ENCODE results near the gene AKR1D1. TPM values are rescaled to one million over a fixed set of nuclear protein-coding genes. Genes with fewer than 3 reads are reported as not detected.
"Not testable (repeated sequence)": the region's sequence is repeated elsewhere in the genome, so short reads cannot be mapped to it uniquely, and the experiment has no call there.

Gene AKR1D1
- total and polyA plus RNA-seq, 2 donors from 2014 or later, result not detected

- no peak overlapping the region for H3K9ac ChIP-seq (ENCODE audit: low read length in 3 of 3)
- intact Hi-C loops (cut with DNase I), result no loop called here
- H3K9me3 ChIP-seq (ENCODE audit: control insufficient read depth in 2 of 3, insufficient read depth in 1 of 3, low read length in 3 of 3), result no peaks in the 10 kb centered on the region
- no peaks in the 10 kb centered on the region for H3K36me3 ChIP-seq (ENCODE audit: control insufficient read depth in 2 of 3, insufficient read depth in 3 of 3, low read length in 3 of 3)
- no peak overlapping the region for H3K27ac ChIP-seq (ENCODE audit: low read depth in 2 of 2, low read length in 2 of 2)
- TF ChIP-seq CTCF (IDR thresholded peaks at IDR 0.05; ENCODE audit: borderline replicate concordance, extremely low read depth, insufficient read depth), result no peak
- H3K27me3 ChIP-seq (ENCODE audit: control insufficient read depth, insufficient read depth, low read length), result no peaks in the 10 kb centered on the region
- no peak for DNase-seq
- no peak for FAIRE-seq
- H3K4me1 ChIP-seq (ENCODE audit: control insufficient read depth in 2 of 3, insufficient read depth in 2 of 3, low read depth in 1 of 3, low read length in 3 of 3), result no peaks in the 10 kb centered on the region
- H3K4me3 ChIP-seq (ENCODE audit: low read length in 3 of 3), result no peak overlapping the region
These were observed 10.5 kb downstream of the AKR1D1 start for GRCh38 chr7:138086563-138087270.

GRCh38 chr7:138089080-138089901 is 13.0 kb downstream of the AKR1D1 start:
- intact Hi-C loops (cut with DNase I), result no loop called here
- H3K27me3 ChIP-seq (ENCODE audit: control insufficient read depth, insufficient read depth, low read length), result no peaks in the 10 kb centered on the region
- no peak overlapping the region for H3K4me3 ChIP-seq (ENCODE audit: low read length in 3 of 3)
- no peak overlapping the region for H3K9ac ChIP-seq (ENCODE audit: low read length in 3 of 3)
- no peaks in the 10 kb centered on the region for H3K36me3 ChIP-seq (ENCODE audit: control insufficient read depth in 2 of 3, insufficient read depth in 3 of 3, low read length in 3 of 3)
- no peak for TF ChIP-seq CTCF (IDR thresholded peaks at IDR 0.05; ENCODE audit: borderline replicate concordance, extremely low read depth, insufficient read depth)
- FAIRE-seq (no peak), DNase-seq (no peak)
- no peaks in the 10 kb centered on the region for H3K9me3 ChIP-seq (ENCODE audit: control insufficient read depth in 2 of 3, insufficient read depth in 1 of 3, low read length in 3 of 3)
- no peaks in the 10 kb centered on the region for H3K4me1 ChIP-seq (ENCODE audit: control insufficient read depth in 2 of 3, insufficient read depth in 2 of 3, low read depth in 1 of 3, low read length in 3 of 3)
- no peak overlapping the region for H3K27ac ChIP-seq (ENCODE audit: low read depth in 2 of 2, low read length in 2 of 2)

GRCh38 chr7:138091032-138091431 is 14.8 kb downstream of the AKR1D1 start:
- DNase-seq, result no peak
- H3K9ac ChIP-seq (ENCODE audit: low read length in 3 of 3), result no peak overlapping the region
- no peak for TF ChIP-seq CTCF (IDR thresholded peaks at IDR 0.05; ENCODE audit: borderline replicate concordance, extremely low read depth, insufficient read depth)
- H3K27me3 ChIP-seq (ENCODE audit: control insufficient read depth, insufficient read depth, low read length), result no peaks in the 10 kb centered on the region
- H3K36me3 ChIP-seq (ENCODE audit: control insufficient read depth in 2 of 3, insufficient read depth in 3 of 3, low read length in 3 of 3), result no peaks in the 10 kb centered on the region
- no peak for FAIRE-seq
- intact Hi-C loops (cut with DNase I), result no loop called here
- peaks cover 0 to under 1% (median 0%) of the 10 kb centered on the region in 3 donors for H3K4me1 ChIP-seq (ENCODE audit: control insufficient read depth in 2 of 3, insufficient read depth in 2 of 3, low read depth in 1 of 3, low read length in 3 of 3)
- H3K27ac ChIP-seq (ENCODE audit: low read depth in 2 of 2, low read length in 2 of 2), result no peak overlapping the region
- H3K4me3 ChIP-seq (ENCODE audit: low read length in 3 of 3), result no peak overlapping the region
- no peaks in the 10 kb centered on the region for H3K9me3 ChIP-seq (ENCODE audit: control insufficient read depth in 2 of 3, insufficient read depth in 1 of 3, low read length in 3 of 3)

- H3K4me1 ChIP-seq (ENCODE audit: control insufficient read depth in 2 of 3, insufficient read depth in 2 of 3, low read depth in 1 of 3, low read length in 3 of 3); H3K27ac ChIP-seq (ENCODE audit: low read depth in 2 of 2, low read length in 2 of 2); H3K27me3 ChIP-seq (ENCODE audit: control insufficient read depth, insufficient read depth, low read length); DNase-seq; H3K36me3 ChIP-seq (ENCODE audit: control insufficient read depth in 2 of 3, insufficient read depth in 3 of 3, low read length in 3 of 3); FAIRE-seq; H3K9ac ChIP-seq (ENCODE audit: low read length in 3 of 3); H3K4me3 ChIP-seq (ENCODE audit: low read length in 3 of 3); intact Hi-C loops (cut with DNase I); H3K9me3 ChIP-seq (ENCODE audit: control insufficient read depth in 2 of 3, insufficient read depth in 1 of 3, low read length in 3 of 3): not testable (repeated sequence)
These were observed 15.6 kb downstream of the AKR1D1 start for GRCh38 chr7:138091840-138092239.

Measured in kidney (tissue), 14 donors.